ENCODE data around the gene USP15. TPM values are rescaled to one million over a fixed set of nuclear protein-coding genes. Genes with fewer than 3 reads are reported as not detected.

Gene USP15
- total and polyA plus RNA-seq, 8 donors: 16.6 to 220 (median 77.9) TPM

DNA sequence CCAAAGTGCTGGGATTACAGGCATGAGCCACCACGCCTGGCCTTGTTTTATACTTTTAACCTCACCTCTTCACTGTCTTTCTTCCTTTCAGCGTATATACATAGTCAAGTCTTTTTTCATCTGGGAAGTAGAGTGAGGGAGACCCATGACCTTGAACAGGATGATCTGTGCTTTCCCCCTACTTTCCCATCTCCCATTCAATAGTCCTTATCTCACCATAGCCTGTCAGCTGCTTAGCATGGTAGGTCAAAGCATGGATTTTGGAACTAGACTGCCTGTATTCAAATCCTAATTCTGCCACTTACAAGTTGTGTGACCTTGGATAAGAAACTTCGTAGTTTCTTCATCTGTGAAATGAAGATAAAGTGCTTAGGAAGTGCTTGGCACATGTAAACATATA, 110.0 kb downstream of the USP15 start:
- TF ChIP-seq POLR2AphosphoS5 (IDR thresholded peaks at IDR 0.05) (no peak), EP300 (IDR thresholded peaks at IDR 0.05) (no peak), POLR2A (IDR thresholded peaks at IDR 0.05) (no peak)
- TF ChIP-seq, protein P1, sequence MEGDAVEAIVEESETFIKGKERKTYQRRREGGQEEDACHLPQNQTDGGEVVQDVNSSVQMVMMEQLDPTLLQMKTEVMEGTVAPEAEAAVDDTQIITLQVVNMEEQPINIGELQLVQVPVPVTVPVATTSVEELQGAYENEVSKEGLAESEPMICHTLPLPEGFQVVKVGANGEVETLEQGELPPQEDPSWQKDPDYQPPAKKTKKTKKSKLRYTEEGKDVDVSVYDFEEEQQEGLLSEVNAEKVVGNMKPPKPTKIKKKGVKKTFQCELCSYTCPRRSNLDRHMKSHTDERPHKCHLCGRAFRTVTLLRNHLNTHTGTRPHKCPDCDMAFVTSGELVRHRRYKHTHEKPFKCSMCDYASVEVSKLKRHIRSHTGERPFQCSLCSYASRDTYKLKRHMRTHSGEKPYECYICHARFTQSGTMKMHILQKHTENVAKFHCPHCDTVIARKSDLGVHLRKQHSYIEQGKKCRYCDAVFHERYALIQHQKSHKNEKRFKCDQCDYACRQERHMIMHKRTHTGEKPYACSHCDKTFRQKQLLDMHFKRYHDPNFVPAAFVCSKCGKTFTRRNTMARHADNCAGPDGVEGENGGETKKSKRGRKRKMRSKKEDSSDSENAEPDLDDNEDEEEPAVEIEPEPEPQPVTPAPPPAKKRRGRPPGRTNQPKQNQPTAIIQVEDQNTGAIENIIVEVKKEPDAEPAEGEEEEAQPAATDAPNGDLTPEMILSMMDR (IDR thresholded peaks at IDR 0.05): no peak
- Histone ChIP-seq H3K9me3 (no peaks in the 10 kb centered on the region), H3K4me3 (no peak overlapping the region), H3K27ac (no peak overlapping the region), H3K36me3 (peaks cover 0 to 9% (median 3%) of the 10 kb centered on the region in 4 donors), H3K27me3 (no peaks in the 10 kb centered on the region), H3K4me1 (peaks cover 0 to 10% (median 0%) of the 10 kb centered on the region in 4 donors)
- intact Hi-C loops (cut with DNase I; ENCODE audit: low total_unique reads): no loop called here
- 80 to 91% (median 89%) methylated on average over 3 of the region's 3 CpGs for WGBS, 5 donors
- no peak for DNase-seq

DNA sequence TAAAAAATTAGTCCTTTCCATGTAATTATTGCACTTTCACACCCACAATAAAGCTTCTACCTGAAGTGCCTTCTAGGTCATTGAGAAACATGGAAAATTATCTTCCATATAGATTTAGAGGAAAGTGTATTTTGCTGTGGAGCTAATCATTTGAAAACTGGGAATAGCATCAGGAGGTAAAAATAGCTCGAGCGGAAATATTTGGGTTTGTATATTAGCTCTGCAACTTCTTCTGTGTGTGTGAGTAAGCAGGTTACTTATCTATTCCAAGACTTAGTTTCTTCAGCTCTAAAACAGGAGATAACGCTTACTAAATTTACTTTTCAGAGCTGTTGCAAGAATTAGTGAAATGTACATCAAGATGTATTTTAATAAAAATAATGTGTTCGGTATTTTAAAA, 111.5 kb downstream of the USP15 start:
- intact Hi-C loops (cut with DNase I; ENCODE audit: low total_unique reads): no loop called here
- Histone ChIP-seq H3K27ac (no peak overlapping the region), H3K27me3 (no peaks in the 10 kb centered on the region), H3K4me3 (no peak overlapping the region), H3K36me3 (peaks cover 0 to 9% (median 3%) of the 10 kb centered on the region in 4 donors), H3K9me3 (no peaks in the 10 kb centered on the region), H3K4me1 (peaks cover 0 to 10% (median 0%) of the 10 kb centered on the region in 4 donors)
- TF ChIP-seq, protein P1 (IDR thresholded peaks at IDR 0.05): no peak
- TF ChIP-seq EP300 (IDR thresholded peaks at IDR 0.05) (no peak), POLR2A (IDR thresholded peaks at IDR 0.05) (no peak), POLR2AphosphoS5 (IDR thresholded peaks at IDR 0.05) (no peak)
- DNase-seq: no peak
- WGBS, 5 donors: 80 to 94% (median 91%) methylated on average over 4 of the region's 4 CpGs

DNA sequence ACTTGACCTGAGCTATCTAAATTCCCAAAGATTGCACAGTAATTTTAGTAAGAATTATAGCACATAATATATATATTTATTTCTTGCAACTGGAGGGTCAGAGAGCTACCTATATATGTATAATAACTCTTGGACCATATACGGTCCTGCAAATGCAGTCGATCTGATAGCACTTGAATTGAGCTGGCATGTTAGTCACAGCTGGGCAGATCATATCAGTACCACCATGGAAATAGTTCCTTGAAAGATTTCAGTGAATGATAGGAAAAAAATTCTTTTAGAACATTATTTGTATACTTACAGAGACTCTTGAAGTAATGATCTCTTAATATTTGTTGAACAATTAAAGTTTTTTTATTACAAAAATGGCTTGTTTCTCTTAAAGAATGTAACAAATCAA, 111.9 kb downstream of the USP15 start:
- H3K4me1 ChIP-seq: peaks cover 0 to 10% (median 0%) of the 10 kb centered on the region in 4 donors
- H3K36me3 ChIP-seq: peaks cover 0 to 9% (median under 1%) of the 10 kb centered on the region in 4 donors
- no peak overlapping the region for H3K4me3 ChIP-seq
- H3K27ac ChIP-seq: no peak overlapping the region
- intact Hi-C loops (cut with DNase I; ENCODE audit: low total_unique reads): no loop called here
- DNase-seq: no peak
- 55 to 90% (median 83%) methylated on average over 2 of the region's 2 CpGs for WGBS, 5 donors
- TF ChIP-seq POLR2A (IDR thresholded peaks at IDR 0.05) (no peak), EP300 (IDR thresholded peaks at IDR 0.05) (no peak), POLR2AphosphoS5 (IDR thresholded peaks at IDR 0.05) (no peak)
- H3K27me3 ChIP-seq: no peaks in the 10 kb centered on the region
- H3K9me3 ChIP-seq: no peaks in the 10 kb centered on the region

DNA sequence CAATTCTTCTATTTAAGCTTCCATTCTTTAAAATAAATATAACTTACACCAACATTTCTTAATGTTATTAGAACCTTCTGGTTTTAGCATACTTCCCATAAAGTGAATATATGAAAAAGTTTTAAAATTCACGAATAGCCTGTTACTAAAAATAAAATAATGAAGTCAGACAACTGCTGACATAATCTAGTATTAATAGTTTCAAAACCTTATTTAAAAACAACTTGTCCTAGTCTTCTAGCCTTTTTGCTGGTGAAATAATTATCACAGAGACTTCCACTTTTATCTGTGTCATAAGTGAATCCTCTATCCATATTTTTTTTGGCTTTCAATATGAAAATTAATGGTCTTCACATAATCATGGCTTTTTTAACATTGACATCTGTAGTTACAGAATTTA, 112.6 kb downstream of the USP15 start:
- TF ChIP-seq, protein P1 (IDR thresholded peaks at IDR 0.05): no peak
- no peak for TF ChIP-seq POLR2A (IDR thresholded peaks at IDR 0.05)
- no peak for TF ChIP-seq POLR2AphosphoS5 (IDR thresholded peaks at IDR 0.05)
- TF ChIP-seq EP300 (IDR thresholded peaks at IDR 0.05): no peak
- peaks cover 0 to 10% (median 0%) of the 10 kb centered on the region in 4 donors for H3K4me1 ChIP-seq
- intact Hi-C loops (cut with DNase I; ENCODE audit: low total_unique reads): no loop called here
- H3K36me3 ChIP-seq: peaks cover 0 to 9% (median 0%) of the 10 kb centered on the region in 4 donors
- DNase-seq: no peak
- H3K4me3 ChIP-seq: no peak overlapping the region
- H3K9me3 ChIP-seq: no peaks in the 10 kb centered on the region
- 49 to 81% (median 57%) methylated on average over 1 of the region's 1 CpG for WGBS, 5 donors
- no peaks in the 10 kb centered on the region for H3K27me3 ChIP-seq
- H3K27ac ChIP-seq: no peak overlapping the region

DNA sequence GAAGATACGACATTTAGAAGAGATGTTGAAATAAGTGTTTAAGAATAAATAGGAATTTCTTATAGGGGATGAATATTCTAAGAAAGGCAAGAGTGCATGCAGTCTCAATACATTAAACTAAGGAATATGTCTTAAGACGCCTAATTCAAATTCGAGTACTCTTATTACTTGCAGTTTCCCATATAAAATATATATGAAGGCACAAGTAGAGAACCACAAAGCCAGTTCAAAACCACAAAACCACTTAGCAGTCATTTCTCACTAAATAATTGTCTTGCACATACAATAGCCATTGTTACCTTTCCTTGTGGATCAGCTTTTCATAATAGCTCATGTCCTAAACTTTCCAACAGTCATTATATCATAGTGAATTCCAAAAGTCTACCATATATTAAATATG, 115.4 kb downstream of the USP15 start:
- DNase-seq: no peak
- Histone ChIP-seq H3K4me1 (peaks cover 0 to 10% (median 0%) of the 10 kb centered on the region in 4 donors), H3K27ac (no peak overlapping the region), H3K27me3 (no peaks in the 10 kb centered on the region), H3K36me3 (no peaks in the 10 kb centered on the region), H3K4me3 (no peak overlapping the region), H3K9me3 (no peaks in the 10 kb centered on the region)
- intact Hi-C loops (cut with DNase I; ENCODE audit: low total_unique reads): no loop called here
- TF ChIP-seq POLR2A (IDR thresholded peaks at IDR 0.05) (no peak), POLR2AphosphoS5 (IDR thresholded peaks at IDR 0.05) (no peak), EP300 (IDR thresholded peaks at IDR 0.05) (no peak)
- TF ChIP-seq, protein P1 (IDR thresholded peaks at IDR 0.05): no peak
- WGBS, 5 donors: 81 to 92% (median 89%) methylated on average over 3 of the region's 3 CpGs

Measured in stomach (tissue), 9 donors.